HUES48 (cell line): ENCODE results near the gene CNIH3.

Experiments
- H3K27ac ChIP-seq: one replicate; pipeline ENCODE4 v1.7.0; 2013; ENCODE audit warnings: low read depth, low read length, inconsistent platforms
- H3K27me3 ChIP-seq: 2 replicates; pipeline ENCODE4 v1.6.1; 2013; ENCODE audit warnings: mild to moderate bottlenecking, low read length; ENCODE audit not compliant: control insufficient read depth, insufficient read depth
- H3K36me3 ChIP-seq: 2 replicates; pipeline ENCODE4 v1.6.1; 2013; ENCODE audit warnings: low read length; ENCODE audit not compliant: control insufficient read depth, insufficient read depth
- H3K4me1 ChIP-seq: 2 replicates; pipeline ENCODE4 v1.6.1; 2013; ENCODE audit warnings: mild to moderate bottlenecking, low read length; ENCODE audit not compliant: control insufficient read depth, insufficient read depth
- H3K4me3 ChIP-seq: 2 replicates; pipeline ENCODE4 v1.5.1; 2013; ENCODE audit warnings: mild to moderate bottlenecking, low read depth, low read length
- H3K9ac ChIP-seq: 2 replicates; pipeline ENCODE4 v1.6.1; 2013; ENCODE audit warnings: mild to moderate bottlenecking, low read depth, low read length, moderate library complexity
- H3K9me3 ChIP-seq: 2 replicates; pipeline ENCODE4 v1.6.1; 2013; ENCODE audit warnings: low read length; ENCODE audit not compliant: control insufficient read depth, insufficient read depth

The CNIH3 gene

GRCh38 chr1:224774378-224774777 is 158.3 kb downstream of the CNIH3 start:
- H3K36me3 ChIP-seq: no peaks in the 10 kb centered on the region
- H3K27me3 ChIP-seq: no peaks in the 10 kb centered on the region
- H3K27ac ChIP-seq: no peak overlapping the region
- H3K4me3 ChIP-seq: no peak overlapping the region
- H3K9me3 ChIP-seq: no peaks in the 10 kb centered on the region
- H3K9ac ChIP-seq: no peak overlapping the region
- peaks cover 10% of the 10 kb centered on the region for H3K4me1 ChIP-seq

GRCh38 chr1:224777180-224777579 is 161.1 kb downstream of the CNIH3 start:
- Histone ChIP-seq H3K36me3 (no peaks in the 10 kb centered on the region), H3K27me3 (peaks cover 6% of the 10 kb centered on the region; the same call in 1 of the 2 replicates), H3K27ac (no peak overlapping the region), H3K9me3 (no peaks in the 10 kb centered on the region), H3K9ac (no peak overlapping the region), H3K4me1 (peaks cover 35% of the 10 kb centered on the region), H3K4me3 (no peak overlapping the region)

- H3K9ac ChIP-seq: no peak overlapping the region
- H3K36me3 ChIP-seq: no peaks in the 10 kb centered on the region
- H3K4me1 ChIP-seq: peaks cover 35% of the 10 kb centered on the region
- peak overlapping the region; percentile 68 for H3K27ac ChIP-seq
- H3K27me3 ChIP-seq: peaks cover 8% of the 10 kb centered on the region; the same call in 1 of the 2 replicates
- no peaks in the 10 kb centered on the region for H3K9me3 ChIP-seq
- peak overlapping the region; percentile 23; the same call in 1 of the 2 replicates for H3K4me3 ChIP-seq
Measured at GRCh38 chr1:224779536-224779935, 163.4 kb downstream of the CNIH3 start.

GRCh38 chr1:224780736-224781135 is 164.6 kb downstream of the CNIH3 start:
- Histone ChIP-seq H3K9ac (no peak overlapping the region), H3K27ac (peak overlapping the region; percentile 68), H3K9me3 (no peaks in the 10 kb centered on the region), H3K27me3 (peaks cover 8% of the 10 kb centered on the region; the same call in 1 of the 2 replicates), H3K4me1 (peaks cover 35% of the 10 kb centered on the region), H3K4me3 (no peak overlapping the region), H3K36me3 (no peaks in the 10 kb centered on the region)

- Histone ChIP-seq H3K36me3 (no peaks in the 10 kb centered on the region), H3K9me3 (no peaks in the 10 kb centered on the region), H3K9ac (no peak overlapping the region), H3K27ac (no peak overlapping the region), H3K4me3 (no peak overlapping the region), H3K27me3 (peaks cover 8% of the 10 kb centered on the region; the same call in 1 of the 2 replicates), H3K4me1 (peaks cover 35% of the 10 kb centered on the region)
Measured at GRCh38 chr1:224781800-224782199, 165.7 kb downstream of the CNIH3 start.

- Histone ChIP-seq H3K27ac (no peak overlapping the region), H3K4me1 (peaks cover 35% of the 10 kb centered on the region), H3K27me3 (peaks cover 8% of the 10 kb centered on the region; the same call in 1 of the 2 replicates)
Measured at GRCh38 chr1:224782281-224783000, 166.3 kb downstream of the CNIH3 start.

GRCh38 chr1:224783006-224783651 is 167.0 kb downstream of the CNIH3 start:
- Histone ChIP-seq H3K27me3 (peaks cover 8% of the 10 kb centered on the region; the same call in 1 of the 2 replicates), H3K36me3 (no peaks in the 10 kb centered on the region), H3K9me3 (no peaks in the 10 kb centered on the region), H3K9ac (no peak overlapping the region), H3K27ac (no peak overlapping the region), H3K4me3 (no peak overlapping the region), H3K4me1 (peaks cover 35% of the 10 kb centered on the region)

More at GRCh38 chr1:224782281-224783000, 166.3 kb downstream of the CNIH3 start:
- H3K4me3 ChIP-seq: no peak overlapping the region
- no peaks in the 10 kb centered on the region for H3K36me3 ChIP-seq
- no peak overlapping the region for H3K9ac ChIP-seq
- H3K9me3 ChIP-seq: no peaks in the 10 kb centered on the region

- Histone ChIP-seq H3K36me3 (no peaks in the 10 kb centered on the region), H3K9ac (no peak overlapping the region), H3K27ac (no peak overlapping the region), H3K27me3 (peaks cover 8% of the 10 kb centered on the region; the same call in 1 of the 2 replicates), H3K4me1 (peaks cover 25% of the 10 kb centered on the region), H3K9me3 (no peaks in the 10 kb centered on the region), H3K4me3 (no peak overlapping the region)
Measured at GRCh38 chr1:224784265-224785039, 168.3 kb downstream of the CNIH3 start.

- Histone ChIP-seq H3K27ac (no peak overlapping the region), H3K9ac (no peak overlapping the region), H3K4me3 (no peak overlapping the region), H3K36me3 (no peaks in the 10 kb centered on the region), H3K27me3 (peaks cover 8% of the 10 kb centered on the region; the same call in 1 of the 2 replicates), H3K4me1 (peaks cover 19% of the 10 kb centered on the region), H3K9me3 (no peaks in the 10 kb centered on the region)
Measured at GRCh38 chr1:224785040-224785328, 168.9 kb downstream of the CNIH3 start.

GRCh38 chr1:224785622-224786021 is 169.5 kb downstream of the CNIH3 start:
- H3K4me1 ChIP-seq: peaks cover 13% of the 10 kb centered on the region
- no peak overlapping the region for H3K27ac ChIP-seq

More at GRCh38 chr1:224785622-224786021, 169.5 kb downstream of the CNIH3 start:
- H3K27me3 ChIP-seq: peaks cover 8% of the 10 kb centered on the region; the same call in 1 of the 2 replicates
- H3K9me3 ChIP-seq: no peaks in the 10 kb centered on the region
- H3K36me3 ChIP-seq: no peaks in the 10 kb centered on the region
- H3K9ac ChIP-seq: no peak overlapping the region
- H3K4me3 ChIP-seq: no peak overlapping the region
